HG03066 (cell line): ENCODE measurements around the gene FASN.

Experiments
- ATAC-seq: cut with Tn5 transposase; IDR thresholded peaks from one replicate; pipeline ENCODE4 v1.9.1; 2021; ENCODE audit warnings: low read depth; ENCODE audit not compliant: unreplicated experiment

Gene FASN

DNA sequence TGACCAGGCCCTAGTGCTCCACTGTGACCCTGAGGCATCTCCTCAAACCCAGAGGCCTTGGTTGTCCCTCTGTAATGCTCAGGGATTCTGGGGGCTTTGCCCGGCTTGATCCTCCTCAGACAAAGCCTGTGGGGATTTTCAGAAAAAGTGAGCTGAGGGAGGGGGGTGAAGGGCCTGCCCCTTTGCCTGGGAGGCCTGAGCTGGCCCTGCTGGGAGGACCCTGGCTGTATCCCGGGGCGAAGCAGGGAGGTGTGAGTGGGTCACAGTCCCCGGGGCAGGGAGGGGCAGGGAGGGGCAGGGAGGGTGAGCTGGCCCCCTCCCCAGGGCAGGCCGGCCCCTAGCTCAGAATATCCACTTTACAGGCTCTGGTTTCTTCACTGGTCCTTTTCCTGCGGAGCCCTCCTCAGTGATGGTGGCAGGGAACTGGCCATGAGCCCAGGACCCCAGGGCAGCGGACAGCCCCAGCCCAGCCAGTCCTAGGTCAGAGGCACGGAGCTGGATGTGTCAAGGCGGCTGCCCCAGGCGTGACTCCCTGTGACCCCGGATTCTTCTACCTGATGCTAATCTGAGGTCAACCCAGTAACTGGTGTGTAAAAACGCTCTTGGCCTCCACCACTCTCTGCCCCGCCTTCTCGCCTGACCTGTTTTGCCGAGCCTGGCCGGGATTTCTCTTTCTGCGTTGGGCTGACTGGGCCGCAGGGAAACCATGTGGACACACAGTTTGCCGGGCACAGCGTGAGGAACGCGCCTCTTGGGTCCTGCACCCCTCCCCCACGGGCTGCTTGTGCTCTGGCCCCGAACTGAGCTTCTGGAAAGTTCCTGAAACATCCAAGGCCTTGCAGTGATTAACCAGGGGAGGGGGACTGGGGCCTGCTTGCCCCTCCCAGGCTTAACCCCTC lies 5.8 kb upstream of the FASN start:
- no peak for ATAC-seq

DNA sequence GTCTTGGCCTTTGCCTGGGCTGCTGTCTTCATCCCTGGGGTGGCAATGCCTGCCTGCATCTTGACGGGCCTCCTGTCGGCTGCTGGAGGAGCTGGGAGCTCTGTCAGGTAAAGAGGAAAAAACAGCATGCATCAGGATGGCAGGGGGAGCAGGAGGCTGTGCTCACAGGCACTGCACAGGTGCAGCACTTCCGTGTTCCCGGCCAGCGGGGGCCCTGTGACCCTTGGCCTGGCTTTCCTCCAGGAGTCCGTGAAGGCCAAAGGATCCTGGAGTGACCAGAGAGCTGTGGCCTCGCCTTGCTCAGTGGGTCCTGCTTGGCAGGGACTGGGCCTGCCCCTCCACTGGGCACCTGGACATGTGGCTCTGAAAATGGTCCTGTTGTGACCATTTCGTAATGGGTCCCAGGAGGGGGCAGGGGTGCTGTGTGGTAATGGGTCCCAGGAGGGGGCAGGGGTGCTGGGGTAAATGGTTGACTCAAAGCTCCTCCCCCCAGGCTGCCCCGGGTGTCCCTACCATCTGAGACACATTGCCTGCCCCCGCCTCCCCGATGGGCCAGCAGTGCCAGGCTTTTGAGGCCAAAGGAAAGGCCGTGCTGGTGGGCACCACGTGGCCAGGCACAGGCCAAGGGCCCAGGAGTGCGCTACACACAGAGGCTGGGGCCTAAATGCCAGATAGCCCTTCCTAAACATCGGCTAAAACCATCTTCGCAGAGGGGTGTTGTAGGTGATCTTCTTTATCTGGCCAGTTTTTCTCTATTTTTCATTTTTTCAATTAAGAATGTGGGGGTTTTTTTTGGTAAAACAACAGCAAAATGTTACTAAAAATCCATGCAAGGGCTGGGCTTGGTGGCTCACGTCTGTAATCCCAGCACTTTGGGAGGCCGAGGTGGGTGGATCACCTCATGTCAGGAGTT lies 4.0 kb upstream of the FASN start:
- ATAC-seq: no peak

DNA sequence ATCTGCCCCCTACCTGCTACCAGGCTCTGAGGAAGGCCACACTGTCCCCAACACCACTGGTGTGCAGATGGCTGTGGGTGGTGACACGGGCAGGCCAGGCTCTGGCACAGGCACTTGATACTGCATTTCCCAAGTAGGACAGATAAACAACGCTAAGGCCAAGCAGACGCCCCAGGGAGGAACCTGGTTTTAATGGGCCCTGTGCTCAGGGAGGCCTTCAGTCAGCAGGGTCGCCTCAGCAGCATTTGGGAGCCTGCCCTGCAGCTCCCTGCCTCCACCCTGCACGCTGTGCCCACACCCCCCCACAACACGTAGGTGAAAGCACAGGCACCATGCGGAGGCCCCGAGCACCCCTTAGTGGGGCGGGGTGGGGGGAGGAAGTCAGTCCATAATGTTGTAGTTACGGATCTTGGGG lies 3.3 kb upstream of the FASN start:
- no peak for ATAC-seq

DNA sequence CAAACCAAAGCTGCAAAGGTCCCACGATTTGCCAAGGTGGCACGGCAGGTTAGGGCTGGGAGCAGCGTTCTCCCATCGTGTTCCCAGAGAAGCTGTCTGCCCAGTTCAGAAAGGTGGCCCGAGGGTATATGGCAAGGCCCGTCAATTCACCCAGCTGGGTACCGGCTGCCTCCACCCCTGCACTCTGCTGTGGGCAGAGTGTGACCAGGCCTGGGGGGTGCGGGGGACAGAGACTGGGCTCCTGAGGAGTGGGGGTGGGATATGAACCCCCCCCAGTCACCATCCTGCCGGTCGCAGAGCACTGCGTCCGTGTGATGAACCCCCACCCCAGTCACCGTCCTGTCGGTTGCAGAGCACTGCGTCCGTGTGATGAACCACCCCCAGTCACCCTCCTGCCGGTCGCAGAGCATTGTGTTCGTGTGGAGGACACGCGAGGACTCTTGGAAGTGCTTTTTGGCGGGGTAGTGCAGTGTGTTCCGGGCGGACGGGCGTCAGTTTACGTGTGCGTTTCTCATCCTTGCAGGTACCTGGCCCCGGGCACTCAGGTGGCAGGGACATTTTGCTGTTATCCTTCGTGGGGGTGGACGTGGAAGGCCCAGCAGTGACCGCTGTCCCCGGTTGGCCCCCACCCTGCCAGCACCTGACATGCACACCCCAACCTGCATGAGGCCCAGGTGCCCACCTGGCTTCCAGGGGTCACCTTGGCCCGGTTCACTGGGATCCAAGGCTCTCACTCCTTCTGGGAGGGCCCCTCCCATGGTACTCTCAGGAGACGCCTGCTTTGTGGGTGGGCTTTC lies 2.7 kb upstream of the FASN start:
- no peak for ATAC-seq

DNA sequence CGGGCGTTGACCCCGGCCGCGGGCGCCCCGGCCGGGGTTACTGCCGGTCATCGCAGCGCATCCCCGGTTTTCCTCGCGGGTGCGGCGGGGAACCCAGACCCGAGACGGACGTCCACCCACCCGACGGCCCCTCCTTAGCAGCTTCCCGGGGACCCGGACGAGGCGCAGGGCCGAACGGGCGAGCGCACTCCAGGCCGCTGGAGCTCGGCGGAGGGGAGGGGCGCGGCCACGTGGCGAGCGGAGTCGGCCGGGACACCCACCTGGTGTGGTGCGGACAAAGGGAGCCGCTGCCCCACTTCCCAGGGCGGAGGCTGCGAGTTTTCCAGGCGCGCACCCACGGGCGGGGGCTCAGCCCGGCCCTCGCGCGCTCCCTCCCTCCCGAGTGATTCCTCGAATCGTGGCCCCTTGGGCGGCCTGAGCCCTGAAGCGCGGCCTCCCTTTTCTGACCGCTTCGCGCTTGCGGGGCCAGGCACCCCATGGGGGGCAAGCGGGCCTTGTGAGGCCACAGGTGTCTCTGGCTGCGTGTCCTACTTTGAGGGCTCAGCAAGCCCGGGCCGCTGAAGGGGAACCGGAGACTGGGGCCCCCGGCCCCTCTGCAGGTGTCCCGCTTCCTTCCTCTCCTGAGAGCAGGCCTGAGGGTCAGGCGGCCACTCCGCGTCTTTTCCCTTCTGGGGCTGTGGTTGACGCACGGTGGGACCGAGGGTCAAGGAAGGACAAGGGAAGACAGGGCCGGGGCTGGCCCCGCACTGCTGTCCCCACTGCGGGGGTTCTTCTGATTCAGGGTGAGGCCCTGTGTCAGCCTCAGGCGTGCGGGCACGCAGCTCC lies 1.1 kb upstream of the FASN start:
- ATAC-seq: peak; percentile 16

DNA sequence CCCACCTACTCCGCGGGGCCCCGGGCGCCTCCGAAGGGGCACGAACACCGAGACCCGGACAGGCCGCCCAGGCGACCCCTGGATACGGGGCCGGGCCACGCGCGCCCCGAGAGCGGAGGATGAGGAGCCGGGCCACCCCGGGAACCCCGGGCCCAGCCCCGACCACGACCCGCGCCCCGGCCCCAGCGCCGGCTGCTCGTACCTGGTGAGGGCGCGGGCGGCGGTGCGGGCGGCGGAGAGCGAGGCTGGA lies 192 bp downstream of the FASN start:
- ATAC-seq: no peak

DNA sequence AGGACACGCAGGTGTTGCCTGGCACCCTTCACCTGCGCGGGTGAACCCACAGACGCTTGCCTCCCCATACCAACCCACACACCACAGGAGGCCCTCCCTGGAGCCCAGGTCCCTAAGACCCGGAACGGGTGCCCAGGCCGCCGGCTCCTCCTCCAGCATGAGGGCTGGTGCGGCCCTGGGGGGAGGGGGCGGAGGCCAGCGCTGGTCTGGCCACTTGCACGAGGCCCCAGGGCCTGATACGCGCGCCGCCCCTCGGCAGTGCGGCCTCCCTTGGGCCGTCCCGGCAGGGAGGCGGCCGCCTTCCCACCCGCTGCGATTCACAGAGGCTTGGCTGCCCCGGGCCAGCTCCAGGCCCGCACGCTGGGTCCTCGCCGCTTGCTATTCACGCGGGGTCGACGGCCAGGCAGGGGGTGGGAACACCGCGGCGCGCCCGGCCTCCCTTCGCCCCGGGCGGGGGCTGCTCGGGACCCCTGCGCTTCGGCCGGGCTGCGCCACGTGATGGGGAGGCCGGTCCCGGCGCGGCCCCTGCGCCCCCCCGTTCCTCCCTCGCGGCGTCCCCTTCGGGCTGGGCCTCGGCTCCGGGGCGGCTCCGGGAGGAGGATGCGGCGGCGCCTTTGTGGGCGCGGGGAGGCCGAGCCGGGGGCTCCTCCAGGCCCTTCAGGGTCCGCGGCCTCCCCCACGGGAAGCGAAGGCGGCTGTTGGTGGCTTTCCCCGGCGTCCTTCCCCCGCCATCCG lies 685 bp downstream of the FASN start:
- ATAC-seq: no peak

DNA sequence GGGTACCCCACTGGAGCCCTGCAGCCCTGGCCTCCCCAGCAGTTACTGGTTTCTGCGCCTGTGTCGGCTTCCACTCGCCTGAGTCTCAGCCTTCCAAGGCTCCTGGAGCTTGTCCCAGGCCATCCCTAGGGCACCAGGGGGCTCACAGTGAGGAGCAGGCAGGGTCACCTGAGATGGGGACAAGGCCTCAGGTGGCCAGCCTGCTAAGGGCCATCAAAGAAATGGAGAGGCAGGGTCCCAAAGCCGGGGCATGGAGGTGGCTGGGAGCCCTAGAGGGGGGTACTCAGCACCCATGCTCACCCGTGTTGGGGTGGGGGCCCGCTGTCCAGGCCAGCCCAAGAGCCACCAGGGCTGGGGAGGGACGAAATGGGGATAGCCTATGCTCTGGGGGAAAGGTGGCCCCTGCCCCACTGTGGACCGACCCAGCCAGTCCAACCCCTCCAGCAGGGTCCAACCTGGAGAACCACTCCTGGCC lies 1.3 kb downstream of the FASN start:
- ATAC-seq: no peak

DNA sequence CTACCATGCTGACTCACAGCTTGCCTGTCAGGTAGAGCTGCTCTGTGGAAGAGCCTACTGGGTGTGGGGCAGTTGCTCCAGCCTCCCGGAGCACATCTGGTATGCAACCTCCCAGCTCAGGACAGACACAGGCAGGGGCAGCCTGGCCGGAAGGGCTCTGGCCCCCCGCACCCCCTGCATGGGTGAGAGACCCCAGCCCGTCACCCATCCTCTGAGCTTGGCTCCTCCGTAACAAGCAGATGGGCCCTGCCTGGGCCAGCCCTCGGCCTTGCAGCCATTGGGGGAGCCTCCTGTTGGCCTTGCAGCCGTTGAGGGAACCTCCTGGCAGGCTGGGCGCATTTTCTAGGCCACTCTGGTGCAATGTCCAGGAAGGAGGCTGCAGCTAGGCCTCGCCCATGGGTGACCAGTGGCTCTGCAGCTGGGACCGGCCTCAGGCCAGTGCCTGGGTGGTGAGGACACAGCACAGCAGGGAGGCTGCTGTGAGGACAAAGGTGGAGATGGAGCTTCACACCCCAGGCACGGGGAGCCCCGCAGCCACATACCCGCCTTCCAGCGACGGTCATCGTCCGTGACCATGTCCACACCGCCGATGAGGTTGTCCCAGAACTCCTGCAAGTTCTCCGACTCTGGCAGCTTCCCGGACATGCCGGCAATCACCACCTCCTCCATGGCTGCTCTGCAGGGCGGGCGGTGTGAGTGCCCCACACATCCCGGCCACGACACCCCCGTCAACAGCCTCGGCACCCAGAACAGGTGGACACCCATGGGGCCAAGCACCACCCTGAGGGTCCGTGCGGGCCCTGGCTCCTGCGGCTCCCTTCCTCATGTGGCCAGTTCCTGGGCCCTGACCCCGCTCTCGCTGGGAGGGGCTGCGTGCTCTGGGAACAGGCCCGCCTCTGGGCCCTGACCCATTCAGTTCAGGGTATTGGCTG lies 2.0 kb downstream of the FASN start:
- no peak for ATAC-seq

DNA sequence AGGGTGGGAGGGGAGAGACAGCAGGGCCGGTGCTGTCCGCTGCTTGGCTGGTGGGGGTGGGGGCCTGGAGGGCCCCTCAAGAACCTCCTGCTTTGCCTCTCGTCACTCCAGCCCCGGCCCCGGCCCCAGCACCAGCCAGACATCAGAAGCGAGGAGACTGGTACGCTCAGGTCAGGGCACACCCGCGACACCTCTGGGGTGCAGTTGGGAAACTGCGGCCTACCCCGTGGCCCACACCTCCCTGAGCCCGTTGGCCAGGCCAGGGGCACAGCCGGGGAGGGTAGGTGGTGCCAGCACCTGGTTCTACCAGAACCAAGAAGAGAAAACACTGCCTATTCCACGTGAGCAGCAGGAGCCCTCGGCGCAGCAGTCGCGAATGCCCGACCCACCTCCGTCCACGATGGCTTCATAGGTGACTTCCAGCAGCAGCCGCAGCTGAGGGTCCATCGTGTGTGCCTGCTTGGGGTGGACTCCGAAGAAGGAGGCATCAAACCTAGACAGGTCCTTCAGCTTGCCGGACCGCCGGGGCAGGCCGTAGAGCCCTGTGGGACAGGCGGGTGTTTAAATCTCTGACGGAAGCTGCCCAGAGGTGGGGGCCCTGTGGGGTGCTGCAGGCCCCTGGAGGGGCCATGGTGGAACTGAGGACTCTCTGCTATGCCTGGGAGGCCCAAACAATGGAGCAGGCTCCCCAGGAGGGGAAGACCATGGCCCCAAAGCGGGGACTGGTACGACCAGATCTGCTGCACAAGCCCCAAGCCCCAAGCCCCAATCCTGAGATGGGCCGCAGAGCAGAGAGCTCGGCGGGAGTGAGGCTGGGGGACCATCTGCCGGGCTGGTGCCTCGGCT lies 2.9 kb downstream of the FASN start:
- no peak for ATAC-seq

DNA sequence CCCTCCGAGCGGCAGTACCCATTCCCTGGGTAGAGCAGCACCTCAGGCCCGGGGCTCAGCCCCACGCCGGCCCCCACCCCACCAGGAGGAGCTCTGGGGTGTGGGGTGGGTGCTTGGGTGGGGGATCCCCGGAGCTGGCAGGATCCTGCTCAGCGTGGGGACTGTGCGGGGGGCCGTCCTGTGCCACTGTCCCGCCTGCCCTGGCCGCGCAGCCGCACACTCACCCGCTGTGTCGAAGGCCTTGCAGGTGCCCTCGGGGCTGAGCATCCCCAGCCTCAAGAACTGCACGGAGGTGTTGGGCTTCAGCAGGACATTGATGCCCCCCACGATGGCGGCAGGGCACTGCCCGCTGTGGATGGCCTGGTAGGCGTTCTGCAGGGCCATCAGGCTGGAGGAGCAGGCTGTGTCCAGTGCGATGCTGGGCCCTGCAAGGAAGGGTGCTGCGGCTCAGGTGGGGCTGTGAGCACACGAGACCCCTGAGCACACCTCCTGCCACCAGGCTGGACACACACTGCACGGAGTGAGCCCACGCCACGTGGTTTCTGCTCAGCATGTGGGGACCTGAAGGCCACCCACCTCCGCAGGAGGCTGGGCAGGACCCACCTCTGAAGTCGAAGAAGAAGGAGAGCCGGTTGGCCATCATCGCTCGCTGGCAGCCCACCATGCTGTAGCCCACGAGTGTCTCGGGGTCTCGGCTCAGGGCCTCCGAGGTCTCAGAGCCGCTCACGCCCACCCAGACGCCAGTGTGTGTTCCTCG lies 4.9 kb downstream of the FASN start:
- no peak for ATAC-seq

DNA sequence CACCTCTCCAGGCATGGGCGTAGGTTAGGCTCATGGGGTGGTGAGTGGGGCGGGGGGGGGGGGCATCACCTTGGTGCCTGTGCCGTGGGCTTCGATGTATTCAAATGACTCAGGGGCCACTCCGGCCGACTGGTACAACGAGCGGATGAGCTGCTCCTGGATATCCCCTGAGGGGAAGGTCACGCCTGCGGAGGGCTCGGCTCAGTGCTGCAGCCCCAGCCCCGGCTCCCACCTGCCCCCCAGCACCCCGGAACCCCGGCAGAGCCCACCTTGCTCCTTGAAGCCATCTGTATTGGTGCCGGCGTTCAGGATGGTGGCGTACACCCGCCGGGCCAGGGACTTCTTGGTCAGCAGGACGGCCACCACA lies 5.4 kb downstream of the FASN start:
- no peak for ATAC-seq

DNA sequence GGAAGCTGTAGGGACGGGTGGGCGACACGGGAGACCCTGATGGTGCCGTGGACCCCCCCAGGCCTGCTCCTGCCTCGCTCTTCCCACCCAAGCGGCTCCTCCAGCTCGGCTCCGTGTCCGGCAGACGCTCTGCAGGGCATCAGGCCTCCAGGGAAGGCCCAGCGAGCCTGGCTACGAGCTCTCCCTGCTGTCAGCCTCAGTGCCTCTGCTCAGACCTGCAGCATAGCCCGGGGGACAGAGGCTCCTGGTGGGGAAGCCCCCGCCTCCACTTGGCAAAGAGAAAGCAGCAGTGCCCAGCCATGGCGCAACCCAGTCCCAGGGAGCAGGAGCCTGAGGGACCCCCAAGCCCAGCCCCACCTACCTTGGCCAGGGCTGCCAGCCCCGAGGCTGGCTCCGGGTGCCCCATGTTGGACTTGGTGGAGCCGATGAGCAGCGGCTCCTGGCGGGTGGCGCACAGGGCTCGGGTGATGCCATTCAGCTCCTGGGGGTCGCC lies 5.9 kb downstream of the FASN start:
- no peak for ATAC-seq

DNA sequence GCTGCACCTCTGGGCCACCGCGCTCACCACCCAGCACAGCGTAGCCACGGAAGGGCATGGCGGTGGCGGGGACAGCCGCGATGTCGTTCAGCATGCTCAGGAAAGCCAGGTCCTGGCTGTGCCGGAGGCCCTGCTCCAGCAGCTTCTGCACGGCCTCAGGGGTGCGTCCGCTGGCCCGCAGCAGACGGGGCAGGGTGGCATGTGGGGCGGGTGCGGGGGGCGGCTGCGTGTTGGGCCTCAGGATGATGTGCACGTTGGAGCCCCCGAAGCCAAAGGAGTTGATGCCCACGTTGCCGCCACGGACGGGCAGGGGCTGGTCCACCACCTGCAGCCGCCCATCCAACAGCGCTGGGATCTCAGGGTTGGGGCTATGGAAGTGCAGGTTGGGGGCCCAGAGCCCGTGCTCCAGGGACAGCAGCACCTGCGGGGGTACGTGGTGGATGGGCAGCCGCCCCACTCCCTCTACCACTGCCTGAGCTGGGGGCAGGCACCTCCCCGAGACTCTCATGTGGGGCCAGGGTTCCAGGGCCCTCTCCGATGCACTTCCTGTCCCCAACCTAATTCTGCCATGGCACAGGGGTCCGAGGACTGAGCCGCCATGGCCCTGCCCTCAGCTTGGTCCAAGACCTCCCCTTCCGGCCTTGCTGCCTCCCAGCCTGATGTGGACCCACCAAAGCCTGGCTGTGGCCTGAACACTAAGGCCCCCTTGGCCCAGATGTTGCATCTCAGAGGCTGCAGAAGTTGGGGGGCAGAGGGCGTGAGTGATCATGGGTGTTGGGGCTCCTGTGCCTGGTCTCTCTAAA lies 6.6 kb downstream of the FASN start:
- ATAC-seq: no peak

DNA sequence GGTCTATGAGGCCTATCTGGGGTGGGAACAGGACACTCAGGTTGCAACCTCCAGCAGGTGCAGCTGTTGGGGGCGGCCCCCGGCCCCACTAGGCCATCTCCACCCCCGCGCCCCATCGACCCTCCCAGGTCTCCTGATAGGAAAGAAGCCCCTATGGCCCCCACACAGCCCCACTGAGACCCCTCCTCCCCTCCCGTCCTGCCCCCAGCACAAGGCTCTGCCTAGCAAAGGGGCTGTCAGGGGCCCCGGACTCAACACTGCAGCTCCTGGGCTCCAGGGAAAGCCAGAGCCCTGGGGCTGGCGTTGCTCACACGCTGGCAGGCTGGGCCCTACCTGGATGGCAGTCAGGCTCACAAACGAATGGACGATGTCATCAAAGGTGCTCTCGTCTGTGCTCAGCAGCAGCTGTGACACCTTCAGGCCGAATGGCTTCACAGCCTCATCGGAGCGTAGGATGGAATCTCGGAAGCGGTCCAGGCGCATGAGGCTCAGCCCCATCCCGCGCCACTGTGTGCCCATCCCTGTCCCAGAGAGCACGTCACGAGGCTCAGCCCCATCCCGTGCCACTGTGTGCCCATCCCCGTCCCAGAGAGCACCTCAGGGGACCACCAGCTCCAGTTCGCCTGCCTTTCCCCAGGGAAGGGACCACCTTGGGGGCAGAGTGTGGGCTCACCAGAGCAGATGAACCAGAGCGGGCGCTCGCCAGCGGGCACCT lies 7.3 kb downstream of the FASN start:
- no peak for ATAC-seq
